Parathyroid adenoma (tissue), 2 donors: Measurements from ENCODE around the gene LAMTOR1.

ENCODE experiments used
- H2AFZ ChIP-seq: fragments of 300-600 bp; sonication (generic); one replicate; pipeline ENCODE4 v1.7.0; 2017; ENCODE audit warnings: antibody characterized with exemption, mild to moderate bottlenecking
- H3K27ac ChIP-seq: fragments of 300-600 bp; sonication (generic); one replicate; pipeline ENCODE4 v1.7.0; 2017
- H3K27me3 ChIP-seq: fragments of 300-600 bp; sonication (generic); one replicate; pipeline ENCODE4 v1.7.0; 2017; ENCODE audit warnings: low read length; ENCODE audit not compliant: control insufficient read depth, insufficient read depth
- H3K36me3 ChIP-seq: fragments of 300-600 bp; sonication (generic); one replicate; pipeline ENCODE4 v1.7.0; 2017; ENCODE audit warnings: low read length; ENCODE audit not compliant: control insufficient read depth, insufficient read depth
- H3K4me1 ChIP-seq: fragments of 300-600 bp; sonication (generic); one replicate; pipeline ENCODE4 v1.7.0; 2017; ENCODE audit warnings: control low read depth
- H3K4me2 ChIP-seq: fragments of 300-600 bp; sonication (generic); one replicate; pipeline ENCODE4 v1.7.0; 2017; ENCODE audit warnings: low read length
- H3K4me3 ChIP-seq: fragments of 300-600 bp; sonication (generic); one replicate; pipeline ENCODE4 v1.7.0; 2017; ENCODE audit warnings: low read depth, low read length
- H3K79me2 ChIP-seq: fragments of 300-600 bp; sonication (generic); one replicate; pipeline ENCODE4 v1.7.0; 2017; ENCODE audit warnings: control low read depth
- H3K9ac ChIP-seq: fragments of 300-600 bp; sonication (generic); one replicate; pipeline ENCODE4 v1.7.0; 2017; ENCODE audit warnings: mild to moderate bottlenecking
- H3K9me3 ChIP-seq: fragments of 300-600 bp; sonication (generic); one replicate; pipeline ENCODE4 v1.7.0; 2017; ENCODE audit warnings: low read length; ENCODE audit not compliant: control insufficient read depth
- CTCF ChIP-seq: fragments of 300-600 bp; sonication (generic); IDR thresholded peaks from one replicate; pipeline ENCODE4 v1.7.0; 2017; ENCODE audit warnings: antibody characterized with exemption, mild to moderate bottlenecking
- donor health status: primary hyperparathyroidism.

LAMTOR1 gene

GRCh38 chr11:72084076-72084475, 19.0 kb downstream of the LAMTOR1 start:
- no peak overlapping the region for H3K4me3 ChIP-seq
- H3K27ac ChIP-seq = peak overlapping the region; percentile 82
- H3K4me1 ChIP-seq = peaks cover 4% of the 10 kb centered on the region
- H3K9ac ChIP-seq = no peak overlapping the region
- H3K27me3 ChIP-seq = no peaks in the 10 kb centered on the region
- no peaks in the 10 kb centered on the region for H3K36me3 ChIP-seq
- H2AFZ ChIP-seq = no peak overlapping the region
- no peaks in the 10 kb centered on the region for H3K9me3 ChIP-seq
- no peak overlapping the region for H3K4me2 ChIP-seq
- peaks cover 4% of the 10 kb centered on the region for H3K79me2 ChIP-seq
- TF ChIP-seq CTCF = no peak

- peak overlapping the region; percentile 82 for H3K27ac ChIP-seq
- H3K9me3 ChIP-seq = no peaks in the 10 kb centered on the region
- no peak overlapping the region for H3K4me3 ChIP-seq
- H3K27me3 ChIP-seq = no peaks in the 10 kb centered on the region
- H3K36me3 ChIP-seq = no peaks in the 10 kb centered on the region
- no peak overlapping the region for H3K4me2 ChIP-seq
- H3K9ac ChIP-seq = no peak overlapping the region
- peaks cover 4% of the 10 kb centered on the region for H3K4me1 ChIP-seq
- peaks cover 4% of the 10 kb centered on the region for H3K79me2 ChIP-seq
- no peak for TF ChIP-seq CTCF
- H2AFZ ChIP-seq = no peak overlapping the region
Measured at GRCh38 chr11:72083414-72083813, 19.7 kb downstream of the LAMTOR1 start.

- Histone ChIP-seq H3K27ac (peak overlapping the region; percentile 82), H3K4me3 (no peak overlapping the region), H2AFZ (no peak overlapping the region), H3K4me2 (no peak overlapping the region), H3K9ac (no peak overlapping the region), H3K4me1 (peaks cover 4% of the 10 kb centered on the region), H3K36me3 (no peaks in the 10 kb centered on the region), H3K9me3 (no peaks in the 10 kb centered on the region), H3K27me3 (no peaks in the 10 kb centered on the region), H3K79me2 (peaks cover 4% of the 10 kb centered on the region)
- TF ChIP-seq CTCF = no peak
Measured at GRCh38 chr11:72081821-72082453, 21.2 kb downstream of the LAMTOR1 start.

- Histone ChIP-seq H3K4me1 (peaks cover 4% of the 10 kb centered on the region), H3K79me2 (peaks cover 4% of the 10 kb centered on the region), H3K9ac (no peak overlapping the region), H2AFZ (peak overlapping the region; percentile 82), H3K4me3 (peak overlapping the region; percentile 64), H3K27me3 (no peaks in the 10 kb centered on the region), H3K36me3 (no peaks in the 10 kb centered on the region), H3K27ac (peak overlapping the region; percentile 93), H3K4me2 (peak overlapping the region; percentile 89), H3K9me3 (no peaks in the 10 kb centered on the region)
- TF ChIP-seq CTCF = no peak
Measured at GRCh38 chr11:72081184-72081644, 21.9 kb downstream of the LAMTOR1 start.
